ENCODE data around the gene CTF1. TPM values are rescaled to one million over a fixed set of nuclear protein-coding genes. Genes with fewer than 3 reads are reported as not detected.
A peak's percentile ranks its signal among the peaks of the same experiment; 100 is the strongest.
"Not testable (repeated sequence)": the region's sequence is repeated elsewhere in the genome, so short reads cannot be mapped to it uniquely, and the experiment has no call there.

The CTF1 gene
- total RNA-seq, 2 experiments from 2014 or later, result 0.09 to 0.46 TPM

DNA sequence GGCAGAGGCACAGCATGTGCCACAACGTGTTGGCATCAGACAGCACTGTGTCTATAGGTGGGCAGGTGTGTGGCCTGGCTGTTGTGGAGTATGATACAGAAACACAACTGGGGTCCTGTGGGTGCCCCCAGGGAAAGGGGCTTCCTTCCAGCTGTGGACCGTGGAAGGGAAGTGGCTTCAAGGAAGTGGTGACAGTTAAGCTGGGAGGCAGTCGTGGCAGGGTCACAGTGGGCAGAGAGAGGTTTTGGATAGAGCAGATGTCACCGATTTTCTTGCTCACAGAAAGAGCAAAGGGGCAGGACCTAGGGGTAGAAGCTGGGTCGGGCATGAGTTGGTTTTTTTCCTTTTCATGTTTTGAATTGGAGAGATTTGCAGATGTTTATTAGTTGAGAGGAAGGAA is 41.3 kb downstream of the CTF1 start:
- Histone ChIP-seq H3K4me1 (ENCODE audit: insufficient read depth, low read length, poor library complexity, severe bottlenecking) (peaks cover 13% of the 10 kb centered on the region), H3K4me2 (ENCODE audit: low read length) (no peak overlapping the region), H4K20me1 (ENCODE audit: insufficient read depth, low read length) (no peaks in the 10 kb centered on the region), H2AFZ (ENCODE audit: low read length) (no peak overlapping the region), H3K27ac (ENCODE audit: low read depth, low read length, poor library complexity, severe bottlenecking) (no peak overlapping the region), H3K36me3 (ENCODE audit: insufficient read depth, low read length) (peaks cover 15% of the 10 kb centered on the region; the same call in 1 of the 2 replicates), H3K9me2 (ENCODE audit: insufficient read depth, low read length) (no peaks in the 10 kb centered on the region), H3K9me3 (ENCODE audit: low read length) (no peaks in the 10 kb centered on the region), H3K4me3 (ENCODE audit: low read depth, low read length, poor library complexity, severe bottlenecking) (no peak overlapping the region), H3K79me2 (ENCODE audit: insufficient read depth, low read depth, low read length) (no peaks in the 10 kb centered on the region)
- intact Hi-C loops (cut with micrococcal nuclease; ENCODE audit: unreplicated experiment), result no loop called here
- no TSS peak for BruUV-seq (replicated peaks)
- DNase-seq (ENCODE audit: low spot score), result no peak
- no peak for TF ChIP-seq EZH2phosphoT487 (IDR thresholded peaks at IDR 0.05; ENCODE audit: borderline replicate concordance, low read depth, low read length)
- TF ChIP-seq, protein P1, sequence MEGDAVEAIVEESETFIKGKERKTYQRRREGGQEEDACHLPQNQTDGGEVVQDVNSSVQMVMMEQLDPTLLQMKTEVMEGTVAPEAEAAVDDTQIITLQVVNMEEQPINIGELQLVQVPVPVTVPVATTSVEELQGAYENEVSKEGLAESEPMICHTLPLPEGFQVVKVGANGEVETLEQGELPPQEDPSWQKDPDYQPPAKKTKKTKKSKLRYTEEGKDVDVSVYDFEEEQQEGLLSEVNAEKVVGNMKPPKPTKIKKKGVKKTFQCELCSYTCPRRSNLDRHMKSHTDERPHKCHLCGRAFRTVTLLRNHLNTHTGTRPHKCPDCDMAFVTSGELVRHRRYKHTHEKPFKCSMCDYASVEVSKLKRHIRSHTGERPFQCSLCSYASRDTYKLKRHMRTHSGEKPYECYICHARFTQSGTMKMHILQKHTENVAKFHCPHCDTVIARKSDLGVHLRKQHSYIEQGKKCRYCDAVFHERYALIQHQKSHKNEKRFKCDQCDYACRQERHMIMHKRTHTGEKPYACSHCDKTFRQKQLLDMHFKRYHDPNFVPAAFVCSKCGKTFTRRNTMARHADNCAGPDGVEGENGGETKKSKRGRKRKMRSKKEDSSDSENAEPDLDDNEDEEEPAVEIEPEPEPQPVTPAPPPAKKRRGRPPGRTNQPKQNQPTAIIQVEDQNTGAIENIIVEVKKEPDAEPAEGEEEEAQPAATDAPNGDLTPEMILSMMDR (conservative IDR thresholded peaks at IDR 0.05; ENCODE audit: low read length), result no peak
- ChIA-PET CTCF (ENCODE audit: unreplicated experiment) (no interaction called here), POLR2A (interaction anchor here (1.1 kb wide), 1 partner anchor 11 kb away, joined by 3 read pairs; no protein-coding TSS in a partner anchor)

DNA sequence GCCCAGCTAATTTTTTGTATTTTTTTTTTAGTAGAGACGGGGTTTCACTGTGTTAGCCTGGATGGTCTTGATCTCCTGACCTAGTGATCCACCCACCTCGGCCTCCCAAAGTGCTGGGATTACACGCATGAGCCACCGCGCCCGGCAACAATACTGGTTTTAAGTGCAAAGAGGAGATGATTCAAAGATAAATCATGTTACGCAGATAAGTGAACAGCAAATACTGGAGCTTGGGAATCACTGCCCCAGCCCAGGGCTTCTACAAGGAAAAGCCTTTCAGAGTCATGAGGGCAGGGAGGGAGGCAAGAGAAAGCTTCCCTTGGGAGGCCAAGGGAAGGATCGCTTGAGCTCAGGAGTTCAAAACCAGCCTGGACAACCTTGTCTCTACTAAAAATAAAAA is 43.2 kb downstream of the CTF1 start:
- intact Hi-C loops (cut with micrococcal nuclease; ENCODE audit: unreplicated experiment); H2AFZ ChIP-seq (ENCODE audit: low read length); DNase-seq (ENCODE audit: low spot score); BruUV-seq (replicated peaks); H3K4me2 ChIP-seq (ENCODE audit: low read length); H3K9me3 ChIP-seq (ENCODE audit: low read length); H3K27ac ChIP-seq (ENCODE audit: low read depth, low read length, poor library complexity, severe bottlenecking); H3K79me2 ChIP-seq (ENCODE audit: insufficient read depth, low read depth, low read length); H4K20me1 ChIP-seq (ENCODE audit: insufficient read depth, low read length); H3K4me3 ChIP-seq (ENCODE audit: low read depth, low read length, poor library complexity, severe bottlenecking); CTCF ChIA-PET (ENCODE audit: unreplicated experiment); H3K9me2 ChIP-seq (ENCODE audit: insufficient read depth, low read length): not testable (repeated sequence)
- POLR2A ChIA-PET, result interaction anchor here (1.8 kb wide), 1 partner anchor 12 kb away, joined by 5 read pairs; no protein-coding TSS in a partner anchor
- Histone ChIP-seq H3K4me1 (ENCODE audit: insufficient read depth, low read length, poor library complexity, severe bottlenecking) (peaks cover 13% of the 10 kb centered on the region), H3K36me3 (ENCODE audit: insufficient read depth, low read length) (peaks cover 28% of the 10 kb centered on the region)

DNA sequence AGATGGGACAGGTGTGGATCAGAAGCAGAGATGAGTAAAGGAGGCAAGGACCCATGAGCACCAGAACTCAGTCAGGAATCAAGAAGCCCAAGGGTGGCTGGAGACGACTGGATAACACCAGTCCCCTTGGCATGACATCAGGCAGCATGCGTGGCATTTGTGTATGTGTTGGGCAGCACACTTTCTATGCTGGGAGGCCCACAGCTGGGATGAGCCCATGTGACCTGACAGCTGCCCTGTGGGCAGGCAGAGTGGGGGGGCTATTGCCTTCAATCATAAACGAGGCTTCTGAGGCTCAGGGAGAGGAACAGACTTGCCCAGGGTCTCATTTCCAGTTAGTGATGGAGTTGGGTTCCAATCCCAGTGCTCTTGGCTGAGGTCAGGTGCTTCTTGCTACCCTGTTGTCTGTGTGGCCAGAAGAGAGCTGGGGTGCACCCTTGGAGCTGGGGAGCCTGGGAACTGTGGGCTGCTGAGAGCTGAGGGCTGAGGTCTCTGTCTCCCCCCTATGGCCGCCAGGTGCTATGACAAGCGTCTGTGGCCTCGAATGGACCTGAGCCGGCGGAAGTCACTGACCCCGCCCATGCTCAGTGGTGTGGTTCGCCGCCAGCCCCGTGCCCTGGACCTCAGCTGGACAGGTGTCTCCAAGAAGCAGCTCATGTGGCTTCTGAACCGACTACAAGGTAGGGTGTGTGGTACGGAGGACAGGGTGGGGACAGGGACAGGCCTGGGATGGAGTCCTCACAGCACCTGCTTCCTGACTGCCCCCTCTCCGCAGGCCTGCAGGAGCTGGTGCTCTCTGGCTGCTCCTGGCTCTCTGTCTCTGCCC is 45.4 kb downstream of the CTF1 start:
- Histone ChIP-seq H3K4me1 (ENCODE audit: insufficient read depth, low read length, poor library complexity, severe bottlenecking) (peaks cover 13% of the 10 kb centered on the region), H2AFZ (ENCODE audit: low read length) (no peak overlapping the region), H3K9me3 (ENCODE audit: low read length) (no peaks in the 10 kb centered on the region), H3K36me3 (ENCODE audit: insufficient read depth, low read length) (peaks cover 29% of the 10 kb centered on the region), H3K27ac (ENCODE audit: low read depth, low read length, poor library complexity, severe bottlenecking) (no peak overlapping the region), H3K9me2 (ENCODE audit: insufficient read depth, low read length) (no peaks in the 10 kb centered on the region), H4K20me1 (ENCODE audit: insufficient read depth, low read length) (no peaks in the 10 kb centered on the region), H3K4me2 (ENCODE audit: low read length) (peak overlapping the region; percentile 18; the same call in 1 of the 2 replicates), H3K79me2 (ENCODE audit: insufficient read depth, low read depth, low read length) (no peaks in the 10 kb centered on the region), H3K4me3 (ENCODE audit: low read depth, low read length, poor library complexity, severe bottlenecking) (no peak overlapping the region)
- DNase-seq (ENCODE audit: low spot score), result peak; percentile 74
- ChIA-PET CTCF (ENCODE audit: unreplicated experiment) (interaction anchor here (0.8 to 1.4 kb wide), 5 partner anchors 10 to 193 kb away, joined by 3 to 5 read pairs (median 3); partner anchors contain the start of gene PHKG2), POLR2A (interaction anchor here (0.9 kb wide), 1 partner anchor 10 kb away, joined by 3 read pairs; no protein-coding TSS in a partner anchor)
- TF ChIP-seq, protein P1 (conservative IDR thresholded peaks at IDR 0.05; ENCODE audit: low read length), result peak; percentile 92
- TF ChIP-seq EZH2phosphoT487 (IDR thresholded peaks at IDR 0.05; ENCODE audit: borderline replicate concordance, low read depth, low read length), result no peak
- intact Hi-C loops (cut with micrococcal nuclease; ENCODE audit: unreplicated experiment), result loop anchor here (1.0 kb wide), 1 partner anchor 98 kb away; no protein-coding TSS in a partner anchor
- BruUV-seq (replicated peaks), result no TSS peak

Measured in OCI-LY7 (cell line).